T47D (cell line): Measurements from ENCODE around the gene CCDC191.

Experiments used
- DNase-seq, 2 experiments: peaks; one replicate each; pipeline versions ENCODE4 v3.0.0 to v3.0.0-alpha.2; 2011 to 2012; ENCODE audit warnings: low read depth in 1 of 2, low spot score in 1 of 2
- JUND ChIP-seq: IDR thresholded peaks from 2 replicates; pipeline ENCODE4 v1.6.1; 2012; ENCODE audit warnings: low read depth
- in situ Hi-C: cut with HindIII; loops from 2 replicates; pipeline ENCODE4 v1.10.0; 2016; ENCODE audit warnings: low sequenced_read_pairs, low pct_unique_long_range_greater_than_20kb

CCDC191 gene

DNA sequence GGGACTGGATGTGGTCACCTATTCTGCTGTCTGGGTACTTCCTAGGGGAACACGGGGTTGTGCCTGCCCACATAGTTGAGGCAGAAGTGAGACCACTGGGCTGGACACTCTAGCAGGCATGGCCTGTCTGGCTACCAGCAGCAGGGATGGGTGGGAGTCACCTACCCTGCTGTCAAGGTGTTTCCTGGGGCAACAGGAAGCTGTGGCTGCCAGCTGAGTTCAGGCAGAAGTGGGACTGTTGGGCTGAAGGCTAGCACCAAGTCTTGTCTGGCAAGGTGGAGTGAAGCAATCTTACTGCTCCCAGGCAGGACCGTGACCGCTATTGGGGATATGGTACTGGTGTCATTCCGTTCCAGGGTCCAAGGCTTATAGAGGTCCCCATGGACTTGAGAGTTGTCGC lies 128.8 kb downstream of the CCDC191 start:
- no peak for DNase-seq
- no peak for TF ChIP-seq JUND
- in situ Hi-C loops, result no loop called here

DNA sequence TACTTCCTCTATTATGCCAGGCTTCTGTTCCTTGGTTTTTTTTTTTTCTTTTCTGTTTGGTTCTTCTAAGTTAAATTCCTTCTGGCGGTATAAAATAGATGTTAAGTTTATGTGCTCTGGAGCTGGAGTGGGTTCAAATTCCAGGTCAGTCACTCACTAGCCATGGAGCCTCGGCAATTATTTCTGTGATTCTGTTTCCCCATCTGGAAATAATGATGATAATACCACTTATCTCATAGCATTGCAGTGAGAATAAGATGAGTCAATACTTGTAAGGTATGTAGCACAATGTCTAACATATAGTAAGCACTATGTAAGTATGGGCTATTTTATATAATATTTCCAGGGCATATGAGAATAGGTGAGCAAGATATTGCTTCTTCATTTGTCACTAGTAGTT lies 141.7 kb downstream of the CCDC191 start:
- no peak for TF ChIP-seq JUND
- DNase-seq, result no peak
- in situ Hi-C loops, result no loop called here
